Gastroesophageal sphincter (tissue), 3 donors: ENCODE data around the gene WBP4.

ENCODE experiments used
- POLR2AphosphoS5 ChIP-seq: sonication (generic); formaldehyde crosslinking; IDR thresholded peaks from one replicate; pipeline ENCODE4 v1.6.1; 2017; ENCODE audit warnings: antibody characterized with exemption
- TF ChIP-seq, protein P1 (sequence below), 4 experiments: fragments of 200-600 bp in 2 of 4; fragments of 450-650 bp in 2 of 4; sonication (generic) in 1 of 4; IDR thresholded peaks; one replicate each; pipeline ENCODE4 v1.5.1; 2017 to 2019; ENCODE audit warnings: antibody characterized with exemption in 4 of 4, mild to moderate bottlenecking in 2 of 4, moderate library complexity in 2 of 4

GRCh38 chr13:41056194-41056593, 5.1 kb upstream of the WBP4 start:
- TF ChIP-seq POLR2AphosphoS5: no peak
- TF ChIP-seq, protein P1, sequence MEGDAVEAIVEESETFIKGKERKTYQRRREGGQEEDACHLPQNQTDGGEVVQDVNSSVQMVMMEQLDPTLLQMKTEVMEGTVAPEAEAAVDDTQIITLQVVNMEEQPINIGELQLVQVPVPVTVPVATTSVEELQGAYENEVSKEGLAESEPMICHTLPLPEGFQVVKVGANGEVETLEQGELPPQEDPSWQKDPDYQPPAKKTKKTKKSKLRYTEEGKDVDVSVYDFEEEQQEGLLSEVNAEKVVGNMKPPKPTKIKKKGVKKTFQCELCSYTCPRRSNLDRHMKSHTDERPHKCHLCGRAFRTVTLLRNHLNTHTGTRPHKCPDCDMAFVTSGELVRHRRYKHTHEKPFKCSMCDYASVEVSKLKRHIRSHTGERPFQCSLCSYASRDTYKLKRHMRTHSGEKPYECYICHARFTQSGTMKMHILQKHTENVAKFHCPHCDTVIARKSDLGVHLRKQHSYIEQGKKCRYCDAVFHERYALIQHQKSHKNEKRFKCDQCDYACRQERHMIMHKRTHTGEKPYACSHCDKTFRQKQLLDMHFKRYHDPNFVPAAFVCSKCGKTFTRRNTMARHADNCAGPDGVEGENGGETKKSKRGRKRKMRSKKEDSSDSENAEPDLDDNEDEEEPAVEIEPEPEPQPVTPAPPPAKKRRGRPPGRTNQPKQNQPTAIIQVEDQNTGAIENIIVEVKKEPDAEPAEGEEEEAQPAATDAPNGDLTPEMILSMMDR (IDR thresholded peaks at IDR 0.05): no peak
